NB4 (cell line): ENCODE measurements around the gene CWC22.
A peak's percentile ranks its signal among the peaks of the same experiment; 100 is the strongest.
"Not testable (repeated sequence)": the region's sequence is repeated elsewhere in the genome, so short reads cannot be mapped to it uniquely, and the experiment has no call there.

ENCODE experiments used
- DNase-seq: peaks from one replicate; pipeline ENCODE4 v3.0.0; 2010; ENCODE audit warnings: low read depth
- H3K4me3 ChIP-seq: one replicate; pipeline ENCODE4 v1.5.1; 2011; ENCODE audit warnings: mild to moderate bottlenecking, low read depth, low read length, moderate library complexity
- MYC ChIP-seq: IDR thresholded peaks from 2 replicates; pipeline ENCODE4 v1.6.1; 2011; ENCODE audit warnings: low read depth, low read length
- POLR2A ChIP-seq: IDR thresholded peaks from 2 replicates; pipeline ENCODE4 v1.6.1; 2011; ENCODE audit warnings: mild to moderate bottlenecking; ENCODE audit not compliant: insufficient read length; ENCODE audit errors: extremely low read depth
- TF ChIP-seq, protein P1 (sequence below): IDR thresholded peaks from 2 replicates; pipeline ENCODE4 v1.6.1; 2011; ENCODE audit warnings: low read depth, low read length
- TF ChIP-seq, protein P2 (sequence below): IDR thresholded peaks from one replicate; pipeline ENCODE4 v1.5.1; 2012; ENCODE audit warnings: low read depth, low read length

The CWC22 gene

DNA sequence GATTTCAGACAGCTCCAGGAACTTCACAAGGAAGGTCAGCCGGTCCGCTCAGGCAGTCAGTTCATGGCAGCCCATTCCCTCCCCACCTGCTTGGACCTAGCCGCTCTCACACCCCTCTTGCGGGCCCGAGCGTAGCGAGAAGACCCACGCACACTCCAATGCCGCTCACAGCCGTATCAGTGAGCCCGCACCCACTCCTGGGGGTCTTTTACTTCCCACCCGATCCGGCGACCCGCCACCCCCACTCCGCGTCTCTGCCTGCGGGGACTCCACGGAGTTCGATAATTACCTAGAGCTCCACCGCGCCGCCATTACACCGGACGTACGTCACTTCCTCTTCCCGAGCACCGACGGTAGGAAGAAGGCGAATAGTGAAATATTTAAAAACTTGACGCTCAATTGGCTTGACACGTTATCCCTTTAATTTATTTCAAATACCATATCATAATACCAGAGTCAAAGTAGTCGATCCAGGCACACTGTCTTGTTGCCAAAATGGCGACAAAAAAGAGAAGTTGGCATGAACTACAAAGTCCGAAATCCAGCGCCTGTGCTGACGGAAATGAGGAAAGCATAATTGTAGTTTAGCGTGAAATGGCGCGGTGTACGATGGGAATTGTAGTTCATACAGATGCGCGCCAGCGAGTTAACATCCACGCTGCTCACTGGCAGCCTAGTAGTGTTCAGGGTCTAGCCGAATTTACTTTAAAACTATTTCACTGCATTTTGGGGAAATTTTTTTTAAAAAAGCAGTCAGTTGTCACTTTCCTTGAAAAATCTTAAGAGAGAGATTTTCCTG, at the start of gene CWC22:
Gene CWC22, minus strand, starts transcription at position 517 of the 799 bp plus-strand sequence. CDS start 13,956 bp downstream, outside the sequence.
- TF ChIP-seq MYC (no peak; the same call in 1 of the 2 replicates), POLR2A (peak; percentile 52)
- TF ChIP-seq, protein P1, sequence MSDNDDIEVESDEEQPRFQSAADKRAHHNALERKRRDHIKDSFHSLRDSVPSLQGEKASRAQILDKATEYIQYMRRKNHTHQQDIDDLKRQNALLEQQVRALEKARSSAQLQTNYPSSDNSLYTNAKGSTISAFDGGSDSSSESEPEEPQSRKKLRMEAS: peak; percentile 32; the same call in 1 of the 2 replicates
- TF ChIP-seq, protein P2, sequence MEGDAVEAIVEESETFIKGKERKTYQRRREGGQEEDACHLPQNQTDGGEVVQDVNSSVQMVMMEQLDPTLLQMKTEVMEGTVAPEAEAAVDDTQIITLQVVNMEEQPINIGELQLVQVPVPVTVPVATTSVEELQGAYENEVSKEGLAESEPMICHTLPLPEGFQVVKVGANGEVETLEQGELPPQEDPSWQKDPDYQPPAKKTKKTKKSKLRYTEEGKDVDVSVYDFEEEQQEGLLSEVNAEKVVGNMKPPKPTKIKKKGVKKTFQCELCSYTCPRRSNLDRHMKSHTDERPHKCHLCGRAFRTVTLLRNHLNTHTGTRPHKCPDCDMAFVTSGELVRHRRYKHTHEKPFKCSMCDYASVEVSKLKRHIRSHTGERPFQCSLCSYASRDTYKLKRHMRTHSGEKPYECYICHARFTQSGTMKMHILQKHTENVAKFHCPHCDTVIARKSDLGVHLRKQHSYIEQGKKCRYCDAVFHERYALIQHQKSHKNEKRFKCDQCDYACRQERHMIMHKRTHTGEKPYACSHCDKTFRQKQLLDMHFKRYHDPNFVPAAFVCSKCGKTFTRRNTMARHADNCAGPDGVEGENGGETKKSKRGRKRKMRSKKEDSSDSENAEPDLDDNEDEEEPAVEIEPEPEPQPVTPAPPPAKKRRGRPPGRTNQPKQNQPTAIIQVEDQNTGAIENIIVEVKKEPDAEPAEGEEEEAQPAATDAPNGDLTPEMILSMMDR: no peak
- H3K4me3 ChIP-seq: peak within 1 kb of the TSS; percentile 97
- peak; percentile 94 for DNase-seq

DNA sequence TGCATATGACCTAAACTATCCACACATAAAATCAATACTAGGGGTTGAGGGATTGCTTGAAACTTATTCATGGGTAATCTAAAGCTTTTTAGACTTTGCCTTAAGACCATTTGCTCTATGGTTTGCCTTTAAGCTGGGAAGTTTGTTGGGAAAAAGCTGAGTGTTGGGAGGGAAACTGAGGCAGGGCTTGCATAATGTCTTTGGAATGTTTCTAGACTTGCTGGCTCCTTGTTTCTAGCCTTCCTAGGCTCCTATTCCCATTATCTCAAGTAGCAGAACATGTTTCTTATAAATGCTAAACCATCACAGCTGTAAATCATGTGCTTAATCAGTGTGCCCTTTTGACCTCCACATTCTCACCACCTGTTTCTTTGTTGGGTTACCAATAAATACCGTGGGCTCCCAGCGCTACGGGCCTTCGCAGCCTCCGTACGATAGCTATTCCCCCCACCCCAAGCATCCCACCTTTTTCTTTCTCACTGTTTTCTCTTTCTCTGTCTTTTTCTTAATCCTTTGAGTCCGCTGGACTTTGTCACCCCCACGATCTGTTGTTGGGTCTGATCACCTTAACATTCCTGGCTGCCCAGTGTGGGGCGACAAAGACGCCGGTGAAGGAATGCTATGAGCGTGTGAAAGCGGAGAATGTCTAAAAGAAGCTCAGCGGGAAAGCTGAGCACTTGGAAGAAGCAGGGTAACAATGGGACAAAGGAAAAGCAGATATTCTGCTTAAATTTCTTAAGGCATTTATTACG, 49.4 kb upstream of the CWC22 start:
- no peak for DNase-seq
- TF ChIP-seq, protein P2: no peak
- TF ChIP-seq, protein P1: no peak
- H3K4me3 ChIP-seq: no peak overlapping the region

DNA sequence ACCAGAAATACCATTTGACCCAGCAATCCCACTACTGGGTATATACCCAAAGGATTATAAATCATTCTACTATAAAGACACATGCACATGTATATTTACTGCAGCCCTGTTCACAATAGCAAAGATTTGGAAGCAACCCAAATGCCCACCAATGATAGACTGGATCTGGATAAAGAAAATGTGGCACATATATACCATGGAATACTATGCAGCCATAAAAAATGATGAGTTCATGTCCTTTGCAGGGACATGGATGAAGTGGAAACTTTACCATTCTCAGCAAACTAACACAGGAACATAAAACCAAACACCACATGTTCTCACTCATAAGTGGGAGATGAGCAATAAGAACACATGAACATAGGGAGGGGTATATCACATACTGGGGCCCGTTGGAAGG, 47.5 kb upstream of the CWC22 start:
- not testable (repeated sequence) for DNase-seq, H3K4me3 ChIP-seq

DNA sequence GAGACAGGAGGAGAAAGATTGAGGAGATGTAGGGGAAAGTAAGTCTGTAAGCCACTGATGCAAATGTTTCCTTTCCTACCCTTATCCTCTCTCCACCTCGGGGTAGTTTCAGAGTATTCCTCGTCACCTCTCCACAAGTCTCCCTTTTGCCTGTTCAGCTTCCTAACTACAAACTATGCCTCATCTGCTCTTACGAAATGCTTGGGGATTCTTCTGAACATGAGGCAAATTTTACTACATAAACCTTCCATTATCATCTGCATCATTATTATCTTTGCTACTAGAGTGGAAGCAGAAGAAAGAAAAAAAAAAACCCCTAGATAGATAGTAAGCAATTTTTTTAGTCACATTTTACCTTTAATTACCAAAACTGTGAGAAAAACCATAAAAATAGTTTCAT, 43.1 kb upstream of the CWC22 start:
- TF ChIP-seq, protein P1: no peak
- TF ChIP-seq MYC: no peak
- TF ChIP-seq, protein P2: no peak
- H3K4me3 ChIP-seq: no peak overlapping the region
- no peak for DNase-seq

DNA sequence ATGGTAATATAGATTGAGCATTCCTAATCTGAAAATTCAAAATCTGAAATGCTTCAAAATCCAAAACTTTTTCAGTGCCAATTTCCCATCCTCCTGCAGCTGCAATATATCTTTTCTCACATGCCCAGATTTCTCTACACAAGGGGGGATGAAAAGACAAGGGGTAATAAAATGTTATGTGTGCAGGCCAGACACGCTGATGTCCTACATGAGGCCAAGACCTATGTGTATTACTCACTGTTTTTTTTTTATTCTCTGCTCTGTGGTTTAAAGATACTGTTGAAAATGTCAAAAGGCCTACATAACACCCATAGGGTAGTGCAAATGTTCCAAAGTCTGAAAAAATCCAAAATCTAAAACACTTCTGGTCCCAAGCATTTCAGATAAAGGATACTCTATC, 41.2 kb upstream of the CWC22 start:
- TF ChIP-seq, protein P2: no peak
- TF ChIP-seq, protein P1: no peak
- TF ChIP-seq MYC (no peak), POLR2A (no peak)
- no peak for DNase-seq
- no peak overlapping the region for H3K4me3 ChIP-seq

DNA sequence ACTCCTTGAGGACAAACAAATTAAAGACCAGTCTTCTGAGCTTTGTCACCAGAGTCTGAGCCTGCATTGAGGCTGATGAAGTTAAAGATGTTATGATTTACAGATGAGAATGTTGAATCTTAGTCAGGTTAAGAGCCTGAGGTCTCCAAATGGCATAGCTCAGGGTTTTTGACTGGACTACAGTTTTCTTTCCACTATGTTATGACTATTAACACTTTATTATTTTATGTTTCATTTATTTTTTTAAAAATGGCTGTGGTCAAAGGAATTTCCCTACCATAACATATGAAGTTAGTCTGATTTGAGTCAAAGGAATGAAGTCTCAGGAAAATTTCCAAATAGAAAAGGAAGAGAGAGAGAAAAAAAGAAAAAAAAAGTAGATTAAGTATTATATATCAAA, 39.7 kb upstream of the CWC22 start:
- H3K4me3 ChIP-seq: no peak overlapping the region
- DNase-seq: no peak
- TF ChIP-seq, protein P1: no peak
- TF ChIP-seq, protein P2: no peak
- TF ChIP-seq MYC: no peak
- TF ChIP-seq POLR2A: no peak
